ENCODE results near the gene TIMP3.

TIMP3 gene

GRCh38 chr22:32880893-32881596 lies 79.5 kb downstream of the TIMP3 start:
- Histone ChIP-seq H3K9ac (ENCODE audit: low read depth, low read length) (no peak overlapping the region), H3K4me3 (ENCODE audit: low read length) (no peak overlapping the region), H3K4me1 (ENCODE audit: insufficient read depth, low read length) (no peaks in the 10 kb centered on the region), H3K36me3 (ENCODE audit: insufficient read depth, low read depth, low read length) (no peaks in the 10 kb centered on the region), H3K27me3 (ENCODE audit: insufficient read depth, low read length) (no peaks in the 10 kb centered on the region), H3K27ac (ENCODE audit: low read length) (no peak overlapping the region), H3K9me3 (ENCODE audit: insufficient read depth, low read depth, low read length) (no peaks in the 10 kb centered on the region)

- Histone ChIP-seq H3K4me3 (ENCODE audit: low read length) (no peak overlapping the region), H3K27ac (ENCODE audit: low read length) (no peak overlapping the region), H3K4me1 (ENCODE audit: insufficient read depth, low read length) (no peaks in the 10 kb centered on the region), H3K9me3 (ENCODE audit: insufficient read depth, low read depth, low read length) (no peaks in the 10 kb centered on the region), H3K9ac (ENCODE audit: low read depth, low read length) (no peak overlapping the region), H3K36me3 (ENCODE audit: insufficient read depth, low read depth, low read length) (no peaks in the 10 kb centered on the region), H3K27me3 (ENCODE audit: insufficient read depth, low read length) (no peaks in the 10 kb centered on the region)
Observed at GRCh38 chr22:32882360-32882755, 80.9 kb downstream of the TIMP3 start.

GRCh38 chr22:32882774-32883530 lies 81.4 kb downstream of the TIMP3 start:
- Histone ChIP-seq H3K4me1 (ENCODE audit: insufficient read depth, low read length) (no peaks in the 10 kb centered on the region), H3K27ac (ENCODE audit: low read length) (no peak overlapping the region), H3K36me3 (ENCODE audit: insufficient read depth, low read depth, low read length) (no peaks in the 10 kb centered on the region), H3K4me3 (ENCODE audit: low read length) (no peak overlapping the region), H3K9me3 (ENCODE audit: insufficient read depth, low read depth, low read length) (no peaks in the 10 kb centered on the region), H3K9ac (ENCODE audit: low read depth, low read length) (no peak overlapping the region), H3K27me3 (ENCODE audit: insufficient read depth, low read length) (no peaks in the 10 kb centered on the region)

GRCh38 chr22:32887324-32887980 lies 85.9 kb downstream of the TIMP3 start:
- Histone ChIP-seq H3K36me3 (ENCODE audit: insufficient read depth, low read depth, low read length) (no peaks in the 10 kb centered on the region), H3K27ac (ENCODE audit: low read length) (no peak overlapping the region), H3K27me3 (ENCODE audit: insufficient read depth, low read length) (no peaks in the 10 kb centered on the region), H3K9ac (ENCODE audit: low read depth, low read length) (no peak overlapping the region), H3K4me3 (ENCODE audit: low read length) (no peak overlapping the region), H3K9me3 (ENCODE audit: insufficient read depth, low read depth, low read length) (no peaks in the 10 kb centered on the region), H3K4me1 (ENCODE audit: insufficient read depth, low read length) (no peaks in the 10 kb centered on the region)

- Histone ChIP-seq H3K4me1 (ENCODE audit: insufficient read depth, low read length) (no peaks in the 10 kb centered on the region), H3K9me3 (ENCODE audit: insufficient read depth, low read depth, low read length) (no peaks in the 10 kb centered on the region), H3K36me3 (ENCODE audit: insufficient read depth, low read depth, low read length) (no peaks in the 10 kb centered on the region), H3K9ac (ENCODE audit: low read depth, low read length) (no peak overlapping the region), H3K27me3 (ENCODE audit: insufficient read depth, low read length) (no peaks in the 10 kb centered on the region), H3K4me3 (ENCODE audit: low read length) (no peak overlapping the region), H3K27ac (ENCODE audit: low read length) (no peak overlapping the region)
Observed at GRCh38 chr22:32888976-32889375, 87.5 kb downstream of the TIMP3 start.

- Histone ChIP-seq H3K4me3 (ENCODE audit: low read length) (no peak overlapping the region), H3K36me3 (ENCODE audit: insufficient read depth, low read depth, low read length) (no peaks in the 10 kb centered on the region)
Observed at GRCh38 chr22:32896891-32897290, 95.4 kb downstream of the TIMP3 start.

GRCh38 chr22:32897400-32897799 lies 95.9 kb downstream of the TIMP3 start:
- Histone ChIP-seq H3K9ac (ENCODE audit: low read depth, low read length) (no peak overlapping the region), H3K36me3 (ENCODE audit: insufficient read depth, low read depth, low read length) (no peaks in the 10 kb centered on the region), H3K27me3 (ENCODE audit: insufficient read depth, low read length) (no peaks in the 10 kb centered on the region), H3K4me1 (ENCODE audit: insufficient read depth, low read length) (no peaks in the 10 kb centered on the region), H3K27ac (ENCODE audit: low read length) (no peak overlapping the region), H3K9me3 (ENCODE audit: insufficient read depth, low read depth, low read length) (no peaks in the 10 kb centered on the region), H3K4me3 (ENCODE audit: low read length) (no peak overlapping the region)

More at GRCh38 chr22:32896891-32897290, 95.4 kb downstream of the TIMP3 start:
- Histone ChIP-seq H3K9me3 (ENCODE audit: insufficient read depth, low read depth, low read length) (no peaks in the 10 kb centered on the region), H3K4me1 (ENCODE audit: insufficient read depth, low read length) (no peaks in the 10 kb centered on the region), H3K9ac (ENCODE audit: low read depth, low read length) (no peak overlapping the region), H3K27me3 (ENCODE audit: insufficient read depth, low read length) (no peaks in the 10 kb centered on the region), H3K27ac (ENCODE audit: low read length) (no peak overlapping the region)

GRCh38 chr22:32900886-32901635 lies 99.6 kb downstream of the TIMP3 start:
- Histone ChIP-seq H3K4me3 (ENCODE audit: low read length) (no peak overlapping the region), H3K9me3 (ENCODE audit: insufficient read depth, low read depth, low read length) (no peaks in the 10 kb centered on the region), H3K27me3 (ENCODE audit: insufficient read depth, low read length) (no peaks in the 10 kb centered on the region), H3K36me3 (ENCODE audit: insufficient read depth, low read depth, low read length) (no peaks in the 10 kb centered on the region), H3K27ac (ENCODE audit: low read length) (no peak overlapping the region), H3K4me1 (ENCODE audit: insufficient read depth, low read length) (no peaks in the 10 kb centered on the region), H3K9ac (ENCODE audit: low read depth, low read length) (no peak overlapping the region)

- Histone ChIP-seq H3K4me3 (ENCODE audit: low read length) (no peak overlapping the region), H3K9me3 (ENCODE audit: insufficient read depth, low read depth, low read length) (no peaks in the 10 kb centered on the region), H3K4me1 (ENCODE audit: insufficient read depth, low read length) (no peaks in the 10 kb centered on the region), H3K36me3 (ENCODE audit: insufficient read depth, low read depth, low read length) (no peaks in the 10 kb centered on the region), H3K27me3 (ENCODE audit: insufficient read depth, low read length) (no peaks in the 10 kb centered on the region), H3K9ac (ENCODE audit: low read depth, low read length) (no peak overlapping the region), H3K27ac (ENCODE audit: low read length) (no peak overlapping the region)
Observed at GRCh38 chr22:32901925-32902324, 100.4 kb downstream of the TIMP3 start.

- no peaks in the 10 kb centered on the region for H3K9me3 ChIP-seq (ENCODE audit: insufficient read depth, low read depth, low read length)
- H3K27ac ChIP-seq (ENCODE audit: low read length), result no peak overlapping the region
- no peaks in the 10 kb centered on the region for H3K36me3 ChIP-seq (ENCODE audit: insufficient read depth, low read depth, low read length)
- H3K27me3 ChIP-seq (ENCODE audit: insufficient read depth, low read length), result no peaks in the 10 kb centered on the region
- H3K4me3 ChIP-seq (ENCODE audit: low read length), result no peak overlapping the region
- H3K9ac ChIP-seq (ENCODE audit: low read depth, low read length), result no peak overlapping the region
- no peaks in the 10 kb centered on the region for H3K4me1 ChIP-seq (ENCODE audit: insufficient read depth, low read length)
Observed at GRCh38 chr22:32903507-32903906, 102.0 kb downstream of the TIMP3 start.

- Histone ChIP-seq H3K4me1 (ENCODE audit: insufficient read depth, low read length) (no peaks in the 10 kb centered on the region), H3K9ac (ENCODE audit: low read depth, low read length) (no peak overlapping the region), H3K4me3 (ENCODE audit: low read length) (no peak overlapping the region), H3K36me3 (ENCODE audit: insufficient read depth, low read depth, low read length) (no peaks in the 10 kb centered on the region), H3K9me3 (ENCODE audit: insufficient read depth, low read depth, low read length) (no peaks in the 10 kb centered on the region), H3K27ac (ENCODE audit: low read length) (no peak overlapping the region), H3K27me3 (ENCODE audit: insufficient read depth, low read length) (no peaks in the 10 kb centered on the region)
Observed at GRCh38 chr22:32904044-32904443, 102.5 kb downstream of the TIMP3 start.
